ENCODE results near the gene MUL1.
A peak's percentile ranks its signal among the peaks of the same experiment; 100 is the strongest.
"Not testable (repeated sequence)": the region's sequence is repeated elsewhere in the genome, so short reads cannot be mapped to it uniquely, and the experiment has no call there.

MUL1 gene

GRCh38 chr1:20511518-20512428 lies 3.8 kb upstream of the MUL1 start:
- no peak for DNase-seq

- no peak for DNase-seq
Measured at GRCh38 chr1:20508411-20508771, 440 bp upstream of the MUL1 start.

- DNase-seq, result no peak
Measured at GRCh38 chr1:20507248-20507563, 745 bp downstream of the MUL1 start.

GRCh38 chr1:20505488-20505887 lies 2.5 kb downstream of the MUL1 start:
- no peak for DNase-seq

DNA sequence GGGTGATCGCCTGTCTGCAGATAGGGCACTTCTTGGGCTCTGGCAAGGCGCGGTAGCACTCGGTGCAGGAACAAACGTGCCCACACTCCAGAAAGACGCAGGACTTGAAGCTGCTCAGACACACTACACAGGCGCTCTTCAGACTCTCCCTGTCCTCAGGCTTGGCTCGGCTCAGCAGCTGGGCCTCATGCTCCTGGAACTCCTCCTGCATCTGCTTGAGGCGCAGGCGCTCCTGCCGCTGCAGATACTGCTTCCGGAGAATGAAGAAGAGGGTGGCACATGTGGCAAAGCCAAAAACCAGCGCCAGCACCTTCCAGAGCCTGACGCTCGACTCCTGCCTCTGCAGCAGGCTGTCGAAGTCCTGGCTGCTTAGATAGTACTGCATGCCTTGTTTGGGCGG lies 7.2 kb downstream of the MUL1 start:
- DNase-seq, result no peak

DNA sequence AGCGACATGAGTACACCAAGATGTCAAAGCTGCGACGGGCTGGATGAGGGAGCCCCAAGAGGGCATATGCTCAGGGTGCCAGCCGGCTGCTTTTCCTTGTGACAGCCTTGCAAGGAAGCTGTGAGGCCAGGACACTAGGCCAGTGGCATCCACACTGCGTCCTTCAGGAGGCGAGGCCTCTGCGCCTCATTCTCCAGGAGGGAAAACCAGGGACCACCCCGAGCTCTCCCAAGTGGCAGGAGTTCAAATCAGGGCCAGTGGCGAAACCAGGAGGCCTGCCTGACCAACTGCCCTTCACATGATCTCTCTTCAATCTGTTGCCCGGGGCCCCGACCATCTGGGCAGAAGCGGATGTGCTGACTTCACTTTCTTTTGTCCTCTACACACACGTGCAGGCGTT lies 8.2 kb downstream of the MUL1 start:
- no peak for DNase-seq

- no peak for DNase-seq
Measured at GRCh38 chr1:20499105-20499504, 8.8 kb downstream of the MUL1 start.

GRCh38 chr1:20498116-20498515 lies 9.8 kb downstream of the MUL1 start:
- no peak for DNase-seq

DNA sequence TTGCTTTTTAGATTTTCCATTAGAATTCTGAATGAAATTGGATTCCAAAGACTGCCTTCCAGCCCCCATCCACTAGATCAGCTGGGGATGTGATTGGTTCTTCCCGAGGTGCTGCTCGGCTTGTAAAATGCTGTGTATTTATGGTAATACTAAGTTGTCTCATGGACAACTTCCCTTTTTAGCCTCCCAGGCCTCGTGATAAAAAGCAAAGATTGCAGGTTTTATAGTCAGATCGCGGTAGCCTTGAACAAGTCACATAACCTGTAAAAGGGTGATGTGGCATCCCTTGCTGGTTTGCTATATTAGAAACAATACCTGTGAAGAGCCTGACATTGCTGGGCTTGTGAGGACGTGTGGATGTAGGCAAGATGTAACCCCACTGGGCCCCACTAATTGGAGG lies 10.4 kb downstream of the MUL1 start:
- no peak for DNase-seq

DNA sequence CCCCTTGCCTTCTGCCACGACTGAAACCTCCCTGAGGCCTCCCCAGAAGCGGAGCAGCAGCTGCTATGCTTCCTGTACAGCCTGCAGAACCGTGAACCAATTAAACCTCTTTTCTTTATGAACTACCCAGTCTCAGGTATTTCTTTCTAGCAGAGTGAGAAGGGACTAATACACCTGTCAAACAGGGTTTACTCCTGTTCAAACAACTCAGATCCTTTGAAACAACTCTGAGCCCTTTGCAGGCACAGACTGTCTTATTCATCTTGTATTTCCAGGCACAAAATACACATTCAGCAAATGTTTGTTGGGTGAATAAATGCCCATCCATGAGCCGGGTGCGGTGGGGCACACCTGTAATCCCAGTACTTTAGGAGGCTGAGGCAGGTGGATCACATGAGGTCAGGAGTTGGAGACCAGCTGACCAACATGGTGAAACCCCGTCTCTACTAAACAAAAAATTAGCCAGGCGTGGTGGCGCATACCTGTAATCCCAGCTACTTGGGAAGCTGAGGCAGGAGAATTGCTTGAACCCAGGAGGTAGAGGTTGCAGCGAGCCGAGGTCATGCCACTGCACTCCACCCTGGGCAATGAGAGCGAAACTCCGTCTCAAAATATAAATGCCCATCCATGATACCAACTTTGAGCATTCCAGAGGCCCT lies 11.1 kb downstream of the MUL1 start:
- not testable (repeated sequence) for DNase-seq

DNA sequence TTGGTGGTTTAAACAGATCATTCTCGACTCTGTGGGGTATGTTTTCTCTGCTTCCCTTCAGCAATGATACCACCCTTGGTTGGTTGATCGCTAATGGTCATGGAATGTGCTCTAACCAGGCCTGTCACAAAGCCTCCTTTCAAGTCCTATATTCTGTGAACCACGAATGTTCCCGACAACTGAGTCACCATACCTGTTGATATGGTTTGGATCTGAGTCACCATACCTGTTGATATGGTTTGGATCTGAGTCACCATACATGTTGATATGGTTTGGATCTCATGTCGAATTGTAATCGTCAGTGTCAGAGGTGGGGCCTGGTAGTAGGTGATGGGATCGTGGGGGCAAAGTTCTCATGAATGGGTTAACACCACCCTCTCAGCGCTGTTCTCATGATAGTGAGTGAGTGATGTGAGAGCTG lies 11.7 kb downstream of the MUL1 start:
- DNase-seq, result no peak

GRCh38 chr1:20495661-20496060 lies 12.3 kb downstream of the MUL1 start:
- no peak for DNase-seq

GRCh38 chr1:20494609-20495311 lies 13.2 kb downstream of the MUL1 start:
- DNase-seq, result no peak

- DNase-seq, result peak; percentile 84 to 87
Measured at GRCh38 chr1:20493839-20494608, 13.9 kb downstream of the MUL1 start.

DNA sequence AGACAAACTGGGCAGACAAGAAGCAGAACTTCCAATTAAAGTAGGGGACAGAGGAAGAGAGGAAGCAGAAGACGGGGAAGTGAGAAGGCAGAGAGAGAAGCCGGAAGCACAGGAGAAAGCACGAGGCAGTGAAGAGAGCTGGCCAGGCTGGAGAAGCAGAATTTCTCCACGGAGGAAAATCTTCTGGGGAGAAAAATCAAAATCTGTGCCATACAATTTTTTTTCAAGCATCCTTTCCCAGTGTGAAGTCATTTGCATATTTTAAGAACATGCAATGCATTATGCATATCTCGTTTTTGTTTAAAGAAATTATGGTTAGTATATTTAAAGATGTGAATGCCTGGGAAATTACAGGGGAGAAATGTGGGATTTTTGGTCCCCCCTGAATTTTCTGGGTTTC lies 14.6 kb downstream of the MUL1 start:
- DNase-seq, result no peak

DNA sequence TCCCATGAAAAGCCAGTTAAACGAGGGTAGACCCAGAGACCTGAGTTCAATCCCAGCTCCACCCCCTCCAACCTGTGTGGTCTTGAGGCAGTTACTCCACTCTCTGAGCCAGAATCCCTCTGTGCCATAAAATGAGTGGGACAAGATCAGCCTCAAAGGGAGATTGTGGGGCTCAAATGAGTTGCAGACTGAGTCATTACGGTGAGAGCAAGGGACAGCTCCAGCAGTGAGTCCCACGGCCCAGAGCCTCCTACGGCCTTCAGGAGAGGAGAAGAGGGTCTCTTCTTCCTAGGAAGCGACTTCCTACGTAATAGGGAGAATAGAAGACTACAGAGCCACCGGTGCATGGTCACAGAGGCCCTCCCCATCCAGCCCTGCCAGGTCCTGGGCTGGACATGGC lies 15.2 kb downstream of the MUL1 start:
- no peak for DNase-seq

GRCh38 chr1:20491866-20492265 lies 16.1 kb downstream of the MUL1 start:
- no peak for DNase-seq

- no peak for DNase-seq
Measured at GRCh38 chr1:20491178-20491577, 16.8 kb downstream of the MUL1 start.

GRCh38 chr1:20487236-20487590 lies 20.7 kb downstream of the MUL1 start:
- DNase-seq, result no peak

GRCh38 chr1:20486457-20487235 lies 21.3 kb downstream of the MUL1 start:
- DNase-seq, result no peak

- no peak for DNase-seq
Measured at GRCh38 chr1:20485527-20486456, 22.2 kb downstream of the MUL1 start, which contains the start of gene CAMK2N1. TSS of gene CAMK2N1 (minus strand) at chr1:20486210. CDS start at chr1:20485379, 831 bp downstream.
